Stimulated activated CD8-positive, alpha-beta memory T cell treated with anti-CD3 and anti-CD28 coated beads, Interleukin-7, amount 100 ng/mL, for 24 hours (primary cell): ENCODE measurements around the gene CFAP46.

ENCODE experiments used
- DNase-seq: peaks from one replicate; pipeline ENCODE4 v3.0.0-alpha.2; 2020; ENCODE audit warnings: low read depth

The CFAP46 gene

DNA sequence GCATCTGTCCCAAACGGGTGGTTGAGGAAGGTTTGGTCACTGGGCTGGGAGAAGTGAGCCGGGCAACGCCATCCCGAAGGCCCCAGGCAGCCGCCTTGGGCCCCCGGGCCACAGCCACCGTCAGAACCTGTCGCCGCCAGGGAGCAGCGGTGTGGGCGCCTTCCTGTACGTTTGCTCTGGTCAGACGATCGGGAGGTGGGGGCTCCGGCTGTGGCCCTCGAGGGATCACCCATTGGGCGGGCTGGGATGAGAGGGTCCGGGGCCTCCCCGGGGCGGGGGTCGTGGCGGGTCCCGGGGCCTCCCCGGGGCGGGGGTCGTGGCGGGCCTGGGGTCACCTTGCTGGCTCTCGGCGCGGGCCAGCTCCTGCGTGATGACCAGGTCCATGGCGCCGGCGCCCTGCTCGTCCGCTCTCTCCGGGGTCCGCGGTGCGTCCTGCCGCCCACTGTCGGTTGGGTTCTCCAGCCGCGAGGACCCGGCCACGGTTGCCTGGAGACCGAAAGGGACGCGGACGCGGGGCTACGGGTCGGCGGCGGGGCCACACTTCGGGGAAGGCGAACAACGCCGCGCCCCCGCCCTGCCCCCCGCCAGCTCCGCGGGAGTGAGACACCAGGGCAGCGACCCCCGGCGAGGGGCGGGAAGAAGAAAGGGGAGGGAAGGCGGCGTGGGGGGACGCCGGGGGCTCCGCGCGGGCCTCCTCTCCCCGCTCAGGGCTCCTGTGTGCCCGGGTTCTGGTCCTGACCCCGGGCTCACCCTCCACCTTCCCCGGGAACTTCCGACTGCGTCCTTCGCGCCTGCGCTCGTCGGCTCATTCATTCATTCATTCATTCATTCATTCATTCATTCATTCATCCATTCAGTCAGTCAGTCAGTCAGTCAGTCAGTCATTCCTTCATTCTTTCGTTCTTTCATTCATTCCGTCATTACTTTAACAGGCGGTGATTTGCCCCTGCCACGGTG lies at the start of gene CFAP46:
Gene CFAP46, minus strand, starts transcription at position 470 of the 957 bp plus-strand sequence. Its CDS starts 86 bp downstream, at position 384.
- no peak for DNase-seq

- no peak for DNase-seq
These were observed 49.5 kb upstream of the CFAP46 start for GRCh38 chr10:132991706-132992432.

DNA sequence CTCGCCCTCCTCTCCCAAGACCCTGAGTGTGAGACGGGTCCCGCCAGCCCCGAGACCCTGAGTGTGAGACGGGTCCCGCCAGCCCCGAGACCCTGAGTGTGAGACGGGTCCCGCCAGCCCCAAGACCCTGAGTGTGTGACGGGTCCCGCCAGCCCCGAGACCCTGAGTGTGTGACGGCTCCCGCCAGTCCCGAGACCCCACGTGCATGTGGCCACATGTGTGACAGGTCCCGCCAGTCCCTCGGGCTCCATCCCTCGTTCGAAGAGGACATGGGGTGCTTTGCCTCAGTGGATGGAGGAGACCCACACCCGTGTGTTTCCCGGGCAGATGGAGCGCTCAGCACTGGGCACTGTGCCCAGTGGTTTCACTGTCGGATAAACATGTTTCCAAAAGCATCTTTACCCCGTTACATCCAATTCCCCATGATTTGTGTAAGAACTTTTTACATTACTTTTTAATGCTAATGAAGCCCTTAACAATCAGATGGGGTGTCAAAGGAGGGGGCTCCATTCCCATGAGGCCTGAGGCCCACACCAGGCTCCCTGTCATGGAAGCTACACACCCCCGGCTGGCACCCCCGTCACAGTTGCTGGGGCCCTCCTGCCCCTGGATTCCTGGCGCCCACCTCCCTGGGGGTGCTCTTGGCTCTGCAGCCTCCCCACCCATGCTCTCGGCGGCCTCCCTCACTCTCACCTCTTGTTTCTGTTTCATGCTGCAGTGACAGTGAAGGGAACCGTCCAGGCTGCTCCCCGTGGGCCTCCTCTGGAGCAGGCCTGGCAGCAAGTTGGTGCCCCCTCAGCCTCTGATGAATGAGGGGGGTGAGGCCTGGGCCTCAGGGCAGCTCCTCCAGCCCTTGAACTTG lies 48.5 kb upstream of the CFAP46 start:
- no peak for DNase-seq

- DNase-seq = no peak
These were observed 47.4 kb upstream of the CFAP46 start for GRCh38 chr10:132989476-132990415.

DNA sequence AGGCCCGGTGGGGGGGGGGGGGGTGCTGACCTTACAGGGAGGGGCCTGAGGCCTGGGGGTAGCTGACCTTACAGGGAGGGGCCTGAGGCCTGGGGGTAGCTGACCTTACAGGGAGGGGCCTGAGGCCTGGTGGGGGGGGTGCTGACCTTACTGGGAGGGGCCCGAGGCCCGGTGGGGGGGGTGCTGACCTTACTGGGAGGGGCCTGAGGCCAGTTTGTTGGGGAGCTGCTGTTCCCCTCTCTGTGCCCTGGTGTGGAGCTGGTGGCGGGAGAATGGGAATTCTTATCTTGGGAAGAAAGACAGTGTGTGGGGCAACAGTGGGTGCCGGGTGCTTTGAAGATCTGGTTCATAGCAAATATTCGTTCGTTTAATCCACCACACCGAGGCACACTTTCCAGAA lies 46.6 kb upstream of the CFAP46 start:
- DNase-seq = no peak

- no peak for DNase-seq
These were observed 45.6 kb upstream of the CFAP46 start for GRCh38 chr10:132987671-132988571.

DNA sequence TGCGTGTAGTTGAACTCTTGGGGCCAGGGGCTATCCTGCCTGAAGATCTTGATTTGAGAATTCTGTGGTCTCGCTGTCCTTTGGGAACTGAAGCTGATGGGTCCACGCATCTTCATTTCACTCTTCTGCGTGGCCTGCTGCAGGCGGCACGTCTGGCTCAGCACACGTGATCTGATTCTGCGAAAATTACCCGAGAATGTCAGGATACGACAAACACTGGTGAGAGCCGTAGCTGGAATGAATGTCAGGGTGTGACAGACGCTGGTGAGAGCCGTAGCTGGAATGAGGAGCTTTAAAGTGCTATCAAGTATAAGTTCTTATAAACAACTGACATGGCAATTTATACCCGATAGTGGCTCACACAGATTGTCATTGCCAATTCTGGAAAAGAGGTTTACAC lies 44.6 kb upstream of the CFAP46 start:
- DNase-seq = no peak

GRCh38 chr10:132986576-132986975 lies 44.2 kb upstream of the CFAP46 start:
- DNase-seq = no peak

GRCh38 chr10:132986076-132986475 lies 43.7 kb upstream of the CFAP46 start:
- no peak for DNase-seq

DNA sequence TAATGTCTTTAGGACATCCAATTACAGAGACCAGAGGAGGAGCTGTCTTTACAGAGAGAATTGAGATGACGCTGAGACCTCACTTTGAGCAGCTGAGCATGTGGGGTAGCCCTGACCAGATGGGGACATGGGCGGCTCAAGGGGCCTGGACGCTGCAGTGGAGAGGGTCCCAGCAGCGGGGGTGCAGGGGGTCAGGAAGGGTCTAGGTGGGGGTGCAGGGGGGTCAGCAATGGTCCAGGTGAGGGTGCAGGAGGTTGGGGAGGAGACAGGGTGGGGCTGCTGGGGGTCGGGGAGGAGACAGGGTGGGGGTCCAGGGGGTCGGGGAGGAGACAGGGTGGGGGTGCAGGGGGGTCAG lies 43.2 kb upstream of the CFAP46 start:
- DNase-seq = no peak

DNA sequence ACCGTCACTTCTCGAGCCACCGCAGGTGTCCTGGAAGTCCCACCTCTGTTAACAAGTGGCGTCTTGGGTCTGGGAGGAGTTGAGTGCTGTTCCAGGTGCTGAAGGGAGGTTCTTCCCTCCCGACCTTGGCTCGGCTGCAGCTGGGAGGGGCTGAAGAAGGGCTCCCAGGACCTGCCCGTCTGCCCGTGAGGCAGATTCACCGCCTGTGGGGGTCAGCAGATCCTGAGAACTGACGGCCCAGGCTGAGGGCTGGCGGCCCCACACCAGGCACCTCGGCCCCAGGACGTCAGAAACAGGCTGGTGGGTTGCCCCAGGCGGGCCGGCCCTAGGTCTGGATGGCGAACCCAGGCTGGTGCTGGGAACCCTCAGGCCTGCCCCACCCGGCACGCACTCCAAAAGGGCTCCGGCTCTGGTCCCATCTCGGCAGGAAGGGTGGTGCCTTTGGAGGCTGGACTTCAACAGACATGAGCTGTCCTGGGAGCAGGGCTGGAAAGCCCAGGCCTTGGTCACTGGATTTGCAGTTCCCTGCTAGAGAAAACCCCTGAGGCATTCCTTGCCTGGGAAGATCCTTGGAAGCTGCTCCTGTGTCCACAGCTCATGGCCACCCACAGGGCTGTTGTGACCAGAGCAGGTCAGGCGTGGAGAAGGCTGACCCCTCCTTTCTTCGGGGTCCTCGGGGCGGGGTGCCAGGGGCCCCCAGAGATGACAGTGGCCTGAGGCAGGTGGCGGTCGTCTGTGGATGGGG lies 42.6 kb upstream of the CFAP46 start:
- DNase-seq = no peak

- no peak for DNase-seq
These were observed 41.6 kb upstream of the CFAP46 start for GRCh38 chr10:132984008-132984295.

DNA sequence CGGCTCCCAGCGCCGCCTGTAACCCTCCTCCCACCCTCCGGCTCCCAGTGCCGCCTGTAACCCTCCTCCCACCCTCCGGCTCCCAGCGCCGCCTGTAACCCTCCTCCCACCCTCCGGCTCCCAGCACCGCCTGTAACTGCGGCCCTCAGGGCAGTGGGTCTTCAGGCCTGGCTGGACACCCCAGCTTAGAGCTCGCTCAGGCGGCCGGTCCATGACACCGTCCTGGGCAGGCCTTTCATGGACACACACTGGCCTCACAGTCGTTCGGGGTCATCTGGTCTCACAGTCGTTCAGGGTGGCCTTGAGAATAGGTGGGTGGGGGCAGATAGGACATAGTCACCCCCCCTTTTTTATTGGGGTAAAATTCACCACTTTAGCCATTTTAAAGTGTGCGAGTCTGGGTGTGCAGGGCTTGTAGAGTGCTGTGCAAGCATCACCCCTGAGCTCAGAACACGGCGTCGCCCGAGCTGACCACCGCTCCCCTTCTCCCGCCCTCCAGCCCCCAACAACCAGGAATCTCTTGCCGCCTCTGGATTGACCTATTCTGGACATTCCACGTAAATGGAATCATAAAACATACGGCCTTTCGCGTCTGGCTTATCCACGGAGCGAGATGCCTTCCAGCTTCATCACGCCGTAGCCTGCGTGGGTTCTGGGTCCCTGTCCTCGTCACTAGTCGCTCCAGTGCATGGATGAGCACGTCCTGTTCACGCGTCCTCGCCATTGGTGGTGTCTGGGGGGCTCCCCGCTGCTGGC lies 41.1 kb upstream of the CFAP46 start:
- no peak for DNase-seq

DNA sequence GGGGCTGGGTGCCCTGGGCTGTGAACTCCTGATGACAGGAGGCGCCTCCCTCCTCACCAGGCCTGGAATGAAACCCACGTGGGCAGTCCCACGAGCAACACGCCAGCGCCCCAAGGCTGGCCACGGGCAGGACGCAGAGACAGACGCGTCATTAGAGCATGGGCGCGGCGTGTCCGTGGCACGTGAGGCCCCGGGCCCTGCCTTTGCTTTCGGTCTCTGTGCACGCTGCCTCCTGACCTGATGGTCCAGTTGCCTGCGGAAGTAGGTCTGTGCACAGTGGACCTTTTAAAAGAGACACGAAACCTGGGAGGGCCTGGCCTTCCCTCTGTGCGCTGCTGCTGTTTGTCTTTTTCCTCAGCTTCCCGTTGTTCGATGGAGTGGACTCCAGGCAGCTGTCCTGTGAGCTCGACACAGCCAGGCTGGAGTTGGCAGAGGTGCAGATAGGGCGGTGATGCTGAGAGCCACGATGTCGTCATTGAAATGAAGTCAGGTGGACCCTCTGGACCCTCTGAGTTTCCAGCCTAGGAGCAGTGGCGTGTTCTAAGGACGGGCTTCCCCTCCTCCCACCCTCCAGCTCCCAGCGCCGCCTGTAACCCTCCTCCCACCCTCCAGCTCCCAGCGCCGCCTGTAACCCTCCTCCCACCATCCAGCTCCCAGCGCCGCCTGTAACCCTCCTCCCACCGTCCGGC lies 40.1 kb upstream of the CFAP46 start:
- DNase-seq = no peak

GRCh38 chr10:132981746-132982145 lies 39.4 kb upstream of the CFAP46 start:
- no peak for DNase-seq

DNA sequence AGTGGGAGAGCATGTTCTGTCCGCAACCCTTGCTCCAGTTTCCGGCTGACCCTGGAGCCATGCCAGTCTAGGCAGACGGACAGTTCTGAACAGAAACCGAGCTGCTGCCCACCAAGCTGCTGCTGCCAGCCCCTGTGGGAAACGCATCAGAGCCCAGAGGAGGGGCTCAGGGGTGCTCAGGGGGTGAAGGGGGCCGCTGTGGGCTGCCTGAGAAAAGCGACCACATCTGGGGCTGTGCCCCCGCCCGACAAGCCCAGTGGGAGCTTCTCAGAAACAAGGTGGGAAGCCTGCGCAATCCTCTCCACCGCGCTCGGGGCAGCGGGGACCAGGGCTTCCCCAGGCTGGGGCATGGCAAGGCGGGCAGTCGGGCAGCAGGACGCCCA lies 38.8 kb upstream of the CFAP46 start:
- DNase-seq = no peak

DNA sequence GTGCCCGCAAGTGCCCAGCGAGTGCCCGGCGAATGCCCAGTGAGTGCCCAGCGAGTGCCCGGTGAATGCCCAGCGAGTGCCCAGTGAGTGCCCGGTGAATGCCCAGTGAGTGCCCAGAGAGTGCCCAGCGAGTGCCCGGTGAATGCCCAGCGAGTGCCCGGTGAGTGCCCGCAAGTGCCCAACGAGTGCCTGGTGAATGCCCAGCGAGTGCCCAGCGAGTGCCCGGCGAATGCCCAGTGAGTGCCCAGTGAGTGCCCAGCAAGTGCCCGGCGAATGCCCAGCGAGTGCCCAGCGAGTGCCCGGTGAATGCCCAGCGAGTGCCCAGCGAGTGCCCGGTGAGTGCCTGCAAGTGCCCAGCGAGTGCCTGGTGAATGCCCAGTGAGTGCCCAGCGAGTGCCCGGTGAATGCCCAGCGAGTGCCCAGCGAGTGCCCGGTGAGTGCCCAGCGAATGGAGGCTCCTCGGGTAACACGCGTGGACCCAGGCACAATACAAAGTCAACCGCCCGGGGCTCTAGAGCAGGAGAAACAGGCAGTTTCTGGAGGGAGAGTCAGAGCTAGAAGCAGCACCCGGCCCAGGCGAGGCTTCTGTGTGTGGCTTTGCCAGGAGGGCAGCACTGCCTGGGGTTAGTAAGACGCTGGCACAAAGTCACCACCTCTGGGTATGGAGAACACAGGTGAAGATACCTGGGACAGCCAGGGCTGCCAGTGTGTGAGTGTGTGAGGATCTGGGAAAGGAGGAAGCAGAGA lies 38.2 kb upstream of the CFAP46 start:
- DNase-seq = no peak
